GM18907 (cell line): ENCODE data around the gene PDE4B.

Experiments used
- ATAC-seq: cut with Tn5 transposase; IDR thresholded peaks from one replicate; pipeline ENCODE4 v1.9.1; 2021; ENCODE audit warnings: mild to moderate bottlenecking, moderate library complexity; ENCODE audit not compliant: unreplicated experiment

PDE4B gene

GRCh38 chr1:66327588-66327987 lies 534.9 kb downstream of the PDE4B start:
- ATAC-seq: peak; percentile 30

- ATAC-seq: no peak
Observed at GRCh38 chr1:66328896-66329295, 536.2 kb downstream of the PDE4B start.

- no peak for ATAC-seq
Observed at GRCh38 chr1:66330722-66331141, 538.0 kb downstream of the PDE4B start.

GRCh38 chr1:66331658-66332547 lies 539.2 kb downstream of the PDE4B start:
- peak; percentile 24 for ATAC-seq

- ATAC-seq: peak; percentile 1
Observed at GRCh38 chr1:66332548-66332901, 539.8 kb downstream of the PDE4B start.

GRCh38 chr1:66333466-66334199 lies 540.9 kb downstream of the PDE4B start:
- ATAC-seq: no peak

- ATAC-seq: no peak
Observed at GRCh38 chr1:66334318-66334717, 541.6 kb downstream of the PDE4B start.

- ATAC-seq: no peak
Observed at GRCh38 chr1:66335125-66335524, 542.4 kb downstream of the PDE4B start.

- peak; percentile 92 for ATAC-seq
Observed at GRCh38 chr1:66335859-66336640, 543.4 kb downstream of the PDE4B start.

GRCh38 chr1:66336641-66336990 lies 543.9 kb downstream of the PDE4B start:
- ATAC-seq: no peak

GRCh38 chr1:66337249-66337648 lies 544.6 kb downstream of the PDE4B start:
- ATAC-seq: no peak

GRCh38 chr1:66339944-66340343 lies 547.2 kb downstream of the PDE4B start:
- no peak for ATAC-seq

GRCh38 chr1:66341446-66342089 lies 548.9 kb downstream of the PDE4B start:
- no peak for ATAC-seq

GRCh38 chr1:66342707-66343106 lies 550.0 kb downstream of the PDE4B start:
- ATAC-seq: no peak

GRCh38 chr1:66343569-66344325 lies 551.1 kb downstream of the PDE4B start:
- ATAC-seq: no peak

GRCh38 chr1:66346057-66346795 lies 553.5 kb downstream of the PDE4B start:
- no peak for ATAC-seq

- no peak for ATAC-seq
Observed at GRCh38 chr1:66346873-66347272, 554.2 kb downstream of the PDE4B start.

GRCh38 chr1:66348776-66349175 lies 556.1 kb downstream of the PDE4B start:
- ATAC-seq: no peak

GRCh38 chr1:66349242-66349641 lies 556.5 kb downstream of the PDE4B start:
- ATAC-seq: no peak
